Fibroblast of skin of left biceps (primary cell): ENCODE measurements around the gene ETV7.
"Not testable (repeated sequence)": the region's sequence is repeated elsewhere in the genome, so short reads cannot be mapped to it uniquely, and the experiment has no call there.

Experiments
- DNase-seq, 2 experiments: peaks; one replicate each; pipeline ENCODE4 v3.0.0-alpha.2; 2013; ENCODE audit warnings: low read depth in 2 of 2

ETV7 gene

DNA sequence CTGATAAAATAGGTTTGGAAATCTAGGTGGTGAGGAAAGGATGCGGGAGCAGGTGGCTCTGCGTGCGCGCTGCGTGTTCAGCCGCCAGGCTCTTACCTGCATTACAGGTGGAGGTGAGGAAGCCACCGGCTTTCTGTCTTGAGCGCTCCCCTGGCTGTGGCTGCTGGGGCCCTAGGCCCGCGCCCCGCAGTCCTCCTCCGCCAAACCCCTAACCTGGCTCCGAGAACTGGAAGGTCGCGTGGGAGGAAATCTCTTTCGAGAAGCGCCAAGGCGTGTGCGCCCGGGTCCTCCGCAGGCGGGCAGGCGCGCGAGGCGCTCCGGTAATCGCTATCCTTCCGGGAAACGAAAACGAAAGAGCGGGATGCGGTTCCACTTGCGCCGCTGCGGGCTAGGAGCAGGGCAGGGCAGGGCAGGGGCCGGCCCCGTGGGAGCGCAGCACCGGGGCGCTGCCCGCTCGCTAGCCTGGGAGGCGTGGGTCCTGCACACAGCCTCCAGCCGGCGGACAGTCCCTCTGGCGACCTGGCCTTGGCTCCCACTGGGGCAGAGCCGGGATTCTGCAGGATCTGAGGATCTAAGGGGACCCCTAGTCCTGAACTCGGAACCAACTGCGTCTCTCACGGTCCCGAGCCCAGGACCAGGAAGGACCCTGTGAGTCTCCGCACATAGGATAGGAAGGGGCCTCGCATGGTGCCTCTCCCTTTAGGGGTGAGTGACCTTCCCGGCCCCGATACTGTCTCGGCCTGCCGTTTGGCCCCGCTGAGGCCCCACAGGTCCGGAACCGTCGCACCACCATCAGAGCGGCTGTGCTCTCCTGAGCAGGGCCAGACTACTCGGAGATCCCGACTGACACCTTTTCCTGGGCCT is at the start of gene ETV7:
Gene ETV7, minus strand, starts transcription at position 230 of the 864 bp plus-strand sequence. Its CDS starts 128 bp downstream, at position 102.
- no peak for DNase-seq

DNA sequence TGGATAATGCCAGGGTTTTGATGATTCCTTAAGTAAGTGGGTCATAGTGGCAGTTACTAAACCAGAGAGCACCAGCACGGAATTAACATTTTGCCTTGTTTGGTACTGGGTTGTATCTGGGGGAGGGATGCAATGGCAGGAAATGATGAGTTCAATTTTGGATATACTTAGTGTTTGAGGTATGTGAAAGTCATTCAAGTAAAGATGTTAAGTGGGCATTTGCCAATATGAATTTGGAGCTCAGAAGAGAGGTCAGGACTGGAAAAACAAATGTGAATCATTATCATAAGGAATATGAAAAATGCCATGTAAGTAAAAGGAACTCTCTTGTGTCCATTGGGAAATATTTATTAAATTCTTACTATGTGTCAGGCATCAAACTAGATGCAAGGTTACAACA is 49.0 kb upstream of the ETV7 start:
- no peak for DNase-seq

DNA sequence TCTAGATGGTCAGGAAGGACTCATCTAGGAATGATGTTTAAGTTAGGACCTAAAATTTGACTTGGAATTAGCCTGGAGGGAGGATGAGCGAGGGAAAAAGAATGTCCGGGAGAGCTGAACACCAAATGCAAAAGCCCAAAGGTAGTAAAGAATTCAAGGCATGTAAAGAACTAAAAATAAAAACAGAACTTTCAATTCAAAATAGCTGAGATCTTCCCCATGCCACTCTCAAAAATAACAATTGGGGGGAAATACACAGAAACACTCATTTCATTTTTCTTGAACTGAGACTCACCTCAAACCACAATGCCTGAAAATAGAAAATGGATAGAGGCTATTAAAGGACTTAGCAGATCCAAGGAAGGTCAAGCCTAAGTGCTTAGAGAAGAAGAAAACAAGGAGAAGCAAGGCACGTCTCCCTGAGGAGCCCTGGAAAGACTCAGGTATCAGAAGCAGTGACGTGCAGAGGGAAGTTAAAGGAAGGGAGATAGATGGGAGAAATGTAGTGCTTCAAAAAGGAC is 44.7 kb upstream of the ETV7 start:
- DNase-seq: no peak

DNA sequence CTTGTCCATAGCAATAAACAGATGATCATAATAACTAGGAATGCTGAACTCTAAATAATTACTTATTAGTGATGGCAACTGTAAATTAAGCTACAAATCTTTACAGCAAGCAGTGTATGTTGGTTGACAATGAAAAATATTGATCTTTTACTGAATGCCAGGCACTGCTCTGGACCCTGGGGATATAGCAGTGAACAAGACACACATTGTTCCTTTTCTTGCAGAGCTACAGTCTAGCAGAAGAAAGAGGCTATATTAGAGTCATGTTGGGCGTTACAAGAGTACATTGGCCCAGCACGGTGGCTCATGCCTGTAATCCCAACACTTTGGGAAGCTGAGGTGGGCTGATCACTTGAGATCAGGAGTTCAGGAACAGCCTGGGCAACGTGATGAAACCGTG is 43.7 kb upstream of the ETV7 start:
- no peak for DNase-seq

- DNase-seq: no peak
Observed at GRCh38 chr6:36430351-36430750, 42.9 kb upstream of the ETV7 start.

DNA sequence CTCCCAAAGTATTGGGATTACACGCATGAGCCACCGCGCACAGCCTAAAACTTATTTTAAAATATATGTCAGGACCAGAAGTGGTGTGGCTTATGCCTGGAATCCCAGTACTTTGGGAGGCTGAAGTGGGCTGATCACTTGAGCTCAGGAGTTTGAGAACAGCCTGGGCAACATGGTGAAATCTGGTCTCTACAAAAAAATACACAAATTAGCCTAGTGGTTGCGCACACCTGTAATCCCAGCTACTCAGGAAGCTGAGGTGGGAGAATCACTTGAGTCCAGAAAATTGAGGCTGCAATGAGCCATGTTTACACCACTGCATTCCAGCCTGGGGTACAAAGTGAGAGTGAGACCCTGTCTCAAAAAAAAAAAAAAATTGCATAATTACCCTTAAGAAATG is 41.4 kb upstream of the ETV7 start:
- DNase-seq: no peak

DNA sequence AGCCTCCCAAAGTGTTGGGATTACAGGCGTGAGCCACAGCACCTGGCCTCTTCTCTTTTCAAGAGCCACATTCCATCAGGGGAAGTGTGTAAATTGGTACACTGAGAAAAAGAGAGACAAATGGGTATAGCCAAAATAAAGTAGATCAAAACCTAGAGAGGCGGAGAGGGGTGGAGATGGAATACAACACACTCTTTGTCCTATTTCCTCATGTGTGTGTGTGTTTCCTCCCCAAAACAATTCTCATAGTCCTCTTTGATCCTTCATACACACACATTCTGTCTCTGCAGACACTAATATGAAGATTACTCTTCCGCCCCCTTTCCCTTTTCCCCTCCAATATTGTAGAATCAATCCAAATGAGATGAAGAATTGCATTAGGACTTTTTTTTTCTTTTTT is 39.2 kb upstream of the ETV7 start:
- DNase-seq: no peak

GRCh38 chr6:36423101-36423824 is 35.8 kb upstream of the ETV7 start:
- DNase-seq: peak; percentile 94 to 96

- DNase-seq: no peak
Observed at GRCh38 chr6:36422714-36423100, 35.2 kb upstream of the ETV7 start.

- no peak for DNase-seq
Observed at GRCh38 chr6:36419310-36419709, 31.8 kb upstream of the ETV7 start.

GRCh38 chr6:36418558-36418957 is 31.1 kb upstream of the ETV7 start:
- DNase-seq: no peak

- DNase-seq: no peak
Observed at GRCh38 chr6:36414481-36414880, 27.0 kb upstream of the ETV7 start.

- DNase-seq: no peak
Observed at GRCh38 chr6:36413489-36414480, 26.3 kb upstream of the ETV7 start.

- not testable (repeated sequence) for DNase-seq
Observed at GRCh38 chr6:36409718-36410117, 22.2 kb upstream of the ETV7 start.

- no peak for DNase-seq
Observed at GRCh38 chr6:36404164-36404563, 16.7 kb upstream of the ETV7 start.

GRCh38 chr6:36402481-36402880 is 15.0 kb upstream of the ETV7 start:
- no peak for DNase-seq

DNA sequence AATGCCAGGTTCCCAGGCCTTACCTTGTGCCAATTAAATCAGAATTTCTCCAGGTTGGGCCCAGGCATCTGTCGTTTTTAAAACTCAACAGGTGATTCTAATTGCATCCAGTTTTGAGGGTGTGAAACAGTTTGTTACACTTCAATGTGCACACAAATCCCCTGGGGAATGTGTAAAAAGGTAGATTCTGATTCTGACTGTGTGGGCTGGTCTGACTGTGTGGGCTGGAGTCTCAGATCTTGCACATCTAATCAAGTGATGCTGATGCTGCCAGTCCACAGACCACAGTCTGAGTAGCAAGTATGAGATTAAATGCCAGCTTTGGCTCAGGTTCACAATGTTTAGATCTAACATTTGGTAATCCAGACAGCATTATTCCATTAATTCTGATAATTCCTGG is 12.5 kb upstream of the ETV7 start:
- no peak for DNase-seq

- no peak for DNase-seq
Observed at GRCh38 chr6:36392621-36393020, 5.2 kb upstream of the ETV7 start.

- DNase-seq: no peak
Observed at GRCh38 chr6:36389353-36389752, 1.9 kb upstream of the ETV7 start.

- peak in 1 of 2 experiments; percentile 19 for DNase-seq
Observed at GRCh38 chr6:36386495-36387439, 702 bp downstream of the ETV7 start.
